Liver (tissue), 3 donors: ENCODE results near the gene CDH6.

Experiments
- CTCF ChIP-seq: fragments of 150-350 bp; IDR thresholded peaks from 2 replicates; pipeline ENCODE4 v1.5.1; 2017; ENCODE audit warnings: improper control_type of control experiment, low read depth, low read length; ENCODE audit not compliant: missing input control
- HNF4A ChIP-seq, 2 donors: conservative IDR thresholded peaks; 2 replicates each; pipeline ENCODE4 v1.6.1; 2016; ENCODE audit warnings: antibody characterized with exemption in 2 of 2, mild to moderate bottlenecking in 2 of 2
- MAX ChIP-seq: IDR thresholded peaks from 2 replicates; pipeline ENCODE4 v1.6.1; 2016; ENCODE audit warnings: antibody characterized with exemption
- RXRA ChIP-seq, 2 donors: IDR thresholded peaks; 2 replicates each; pipeline ENCODE4 v1.6.1; 2017 to 2018; ENCODE audit warnings: antibody characterized with exemption in 2 of 2, mild to moderate bottlenecking in 1 of 2
- donor health status: healthy.
- donor health status: healthy.

- no peak for TF ChIP-seq MAX
- TF ChIP-seq RXRA (IDR thresholded peaks at IDR 0.05) = no peak
- no peak for TF ChIP-seq HNF4A (conservative IDR thresholded peaks at IDR 0.05)
- no peak for TF ChIP-seq CTCF
Observed at GRCh38 chr5:31328040-31328733, 134.7 kb downstream of the CDH6 start.
